Measurements from ENCODE around the gene RND1.

DNA sequence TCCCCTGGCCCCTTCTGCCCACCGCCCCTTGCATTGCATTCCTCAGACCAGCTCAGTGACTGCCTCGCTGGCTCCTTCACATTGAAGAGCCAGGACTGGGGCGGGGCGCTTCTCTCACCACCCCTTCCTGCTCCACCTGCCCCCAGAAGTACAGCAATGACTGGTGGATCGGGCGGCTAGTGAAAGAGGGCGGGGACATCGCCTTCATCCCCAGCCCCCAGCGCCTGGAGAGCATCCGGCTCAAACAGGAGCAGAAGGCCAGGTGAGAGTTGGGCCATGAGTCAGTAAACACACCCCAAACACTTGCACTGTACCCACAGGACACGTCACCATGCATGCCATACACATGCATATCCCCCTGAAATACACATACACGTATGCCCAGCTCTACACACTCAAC, 41.6 kb downstream of the RND1 start:
- TF ChIP-seq, protein P1, sequence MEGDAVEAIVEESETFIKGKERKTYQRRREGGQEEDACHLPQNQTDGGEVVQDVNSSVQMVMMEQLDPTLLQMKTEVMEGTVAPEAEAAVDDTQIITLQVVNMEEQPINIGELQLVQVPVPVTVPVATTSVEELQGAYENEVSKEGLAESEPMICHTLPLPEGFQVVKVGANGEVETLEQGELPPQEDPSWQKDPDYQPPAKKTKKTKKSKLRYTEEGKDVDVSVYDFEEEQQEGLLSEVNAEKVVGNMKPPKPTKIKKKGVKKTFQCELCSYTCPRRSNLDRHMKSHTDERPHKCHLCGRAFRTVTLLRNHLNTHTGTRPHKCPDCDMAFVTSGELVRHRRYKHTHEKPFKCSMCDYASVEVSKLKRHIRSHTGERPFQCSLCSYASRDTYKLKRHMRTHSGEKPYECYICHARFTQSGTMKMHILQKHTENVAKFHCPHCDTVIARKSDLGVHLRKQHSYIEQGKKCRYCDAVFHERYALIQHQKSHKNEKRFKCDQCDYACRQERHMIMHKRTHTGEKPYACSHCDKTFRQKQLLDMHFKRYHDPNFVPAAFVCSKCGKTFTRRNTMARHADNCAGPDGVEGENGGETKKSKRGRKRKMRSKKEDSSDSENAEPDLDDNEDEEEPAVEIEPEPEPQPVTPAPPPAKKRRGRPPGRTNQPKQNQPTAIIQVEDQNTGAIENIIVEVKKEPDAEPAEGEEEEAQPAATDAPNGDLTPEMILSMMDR (IDR thresholded peaks at IDR 0.05; ENCODE audit: low read depth, low read length, poor library complexity, severe bottlenecking): no peak
- no peak for TF ChIP-seq EZH2phosphoT487 (IDR thresholded peaks at IDR 0.05; ENCODE audit: borderline replicate concordance, low read length)
